ENCODE results near the gene CDCA7L.

GRCh38 chr7:21902240-21902639 lies 43.5 kb downstream of the CDCA7L start:
- no peak for TF ChIP-seq CTCF (IDR thresholded peaks at IDR 0.05 in 2 of 3, conservative IDR thresholded peaks at IDR 0.05 in 1 of 3; ENCODE audit: borderline replicate concordance in 1 of 3, insufficient read depth in 1 of 3, low read depth in 2 of 3, low read length in 2 of 3)
- TF ChIP-seq POLR2A (IDR thresholded peaks at IDR 0.05; ENCODE audit: borderline replicate concordance, extremely low read depth, insufficient read depth, insufficient read length) = no peak
- TF ChIP-seq POLR2AphosphoS5 (IDR thresholded peaks at IDR 0.05; ENCODE audit: low read depth, low read length) = no peak
- TF ChIP-seq EZH2phosphoT487 (IDR thresholded peaks at IDR 0.05; ENCODE audit: borderline replicate concordance) = no peak
- no peak for TF ChIP-seq SP1 (IDR thresholded peaks at IDR 0.05; ENCODE audit: low read depth)
